ENCODE results near the gene CCDC186.

CCDC186 gene

GRCh38 chr10:114173921-114174694, at the start of gene CCDC186:
Gene CCDC186, minus strand, starts transcription at chr10:114174203. Its CDS starts 10,935 bp downstream, at chr10:114163268.
- no peak for DNase-seq

GRCh38 chr10:114223066-114223465, 49.1 kb upstream of the CCDC186 start:
- DNase-seq: no peak

- no peak for DNase-seq
Measured at GRCh38 chr10:114221235-114221634, 47.2 kb upstream of the CCDC186 start.

- DNase-seq: no peak
Measured at GRCh38 chr10:114220281-114220680, 46.3 kb upstream of the CCDC186 start.

- no peak for DNase-seq
Measured at GRCh38 chr10:114215033-114215432, 41.0 kb upstream of the CCDC186 start.

GRCh38 chr10:114212153-114212552, 38.1 kb upstream of the CCDC186 start:
- DNase-seq: no peak

- no peak for DNase-seq
Measured at GRCh38 chr10:114208351-114208750, 34.3 kb upstream of the CCDC186 start.

- DNase-seq: no peak
Measured at GRCh38 chr10:114207349-114207748, 33.3 kb upstream of the CCDC186 start.

- no peak for DNase-seq
Measured at GRCh38 chr10:114206902-114207301, 32.9 kb upstream of the CCDC186 start.

- no peak for DNase-seq
Measured at GRCh38 chr10:114202812-114203211, 28.8 kb upstream of the CCDC186 start.

GRCh38 chr10:114199239-114199638, 25.2 kb upstream of the CCDC186 start:
- DNase-seq: no peak

GRCh38 chr10:114195079-114195478, 21.1 kb upstream of the CCDC186 start:
- no peak for DNase-seq

- DNase-seq: no peak
Measured at GRCh38 chr10:114189700-114190099, 15.7 kb upstream of the CCDC186 start.

- no peak for DNase-seq
Measured at GRCh38 chr10:114188900-114189299, 14.9 kb upstream of the CCDC186 start.

- DNase-seq: no peak
Measured at GRCh38 chr10:114188001-114188400, 14.0 kb upstream of the CCDC186 start.

- no peak for DNase-seq
Measured at GRCh38 chr10:114184276-114184675, 10.3 kb upstream of the CCDC186 start.

GRCh38 chr10:114183563-114183962, 9.6 kb upstream of the CCDC186 start:
- no peak for DNase-seq

- no peak for DNase-seq
Measured at GRCh38 chr10:114181971-114182370, 8.0 kb upstream of the CCDC186 start.

- DNase-seq: no peak
Measured at GRCh38 chr10:114180937-114181336, 6.9 kb upstream of the CCDC186 start.

- DNase-seq: no peak
Measured at GRCh38 chr10:114179747-114180146, 5.7 kb upstream of the CCDC186 start.

GRCh38 chr10:114179148-114179547, 5.1 kb upstream of the CCDC186 start, which contains the start of gene TDRD1:
Gene TDRD1, plus strand, starts transcription at chr10:114179353. Its CDS starts 8,479 bp downstream, at chr10:114187832.
- DNase-seq: no peak

GRCh38 chr10:114176511-114176910, 2.5 kb upstream of the CCDC186 start:
- no peak for DNase-seq

GRCh38 chr10:114175667-114176066, 1.7 kb upstream of the CCDC186 start:
- no peak for DNase-seq

GRCh38 chr10:114174695-114175188, 739 bp upstream of the CCDC186 start:
- DNase-seq: peak; percentile 20

- no peak for DNase-seq
Measured at GRCh38 chr10:114173603-114173920, 441 bp downstream of the CCDC186 start.
